ENCODE results near the gene TNFRSF11A. TPM values are rescaled to one million over a fixed set of nuclear protein-coding genes. Genes with fewer than 3 reads are reported as not detected.

Gene TNFRSF11A
- total RNA-seq, 1 experiment from 2014 or later: 6.3 TPM

DNA sequence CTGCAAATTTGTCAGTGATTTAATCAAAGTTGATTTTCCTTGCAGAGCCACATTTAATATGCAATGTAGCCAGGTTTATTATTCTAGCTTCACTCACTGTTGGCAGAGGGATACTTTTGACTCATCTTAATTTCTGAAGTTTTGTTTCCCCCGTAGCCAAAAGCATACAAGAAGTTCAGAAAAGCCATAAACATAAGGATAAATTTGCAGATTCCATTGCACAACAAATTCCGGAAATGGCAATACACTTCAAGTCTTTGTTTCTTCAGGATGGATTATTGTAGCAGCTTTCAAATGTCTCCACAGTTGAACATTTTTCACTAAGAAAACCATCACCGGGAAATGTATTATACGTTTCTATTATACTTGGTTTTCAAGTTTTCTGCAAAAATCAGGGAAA is 109.7 kb downstream of the TNFRSF11A start:
- Histone ChIP-seq H3K4me3 (no peak overlapping the region), H3K36me3 (ENCODE audit: low read depth) (no peaks in the 10 kb centered on the region), H3F3A (ENCODE audit: insufficient read depth, low read depth) (peaks cover 7% of the 10 kb centered on the region; the same call in 1 of the 2 replicates), H3K9me3 (ENCODE audit: insufficient read depth, low read depth) (no peaks in the 10 kb centered on the region), H3K4me2 (no peak overlapping the region), H3K9me2 (ENCODE audit: insufficient read depth) (no peaks in the 10 kb centered on the region), H4K20me1 (ENCODE audit: insufficient read depth) (no peaks in the 10 kb centered on the region), H3K27me3 (ENCODE audit: insufficient read depth, low read depth) (no peaks in the 10 kb centered on the region), H3K79me2 (ENCODE audit: low read depth) (no peaks in the 10 kb centered on the region), H3K27ac (no peak overlapping the region), H3K4me1 (replicated peaks; ENCODE audit: insufficient read depth) (peaks cover 28% of the 10 kb centered on the region), H2AFZ (no peak overlapping the region)
- intact Hi-C loops (cut with micrococcal nuclease; ENCODE audit: unreplicated experiment): no loop called here
- DNase-seq: no peak
- TF ChIP-seq, protein P1, sequence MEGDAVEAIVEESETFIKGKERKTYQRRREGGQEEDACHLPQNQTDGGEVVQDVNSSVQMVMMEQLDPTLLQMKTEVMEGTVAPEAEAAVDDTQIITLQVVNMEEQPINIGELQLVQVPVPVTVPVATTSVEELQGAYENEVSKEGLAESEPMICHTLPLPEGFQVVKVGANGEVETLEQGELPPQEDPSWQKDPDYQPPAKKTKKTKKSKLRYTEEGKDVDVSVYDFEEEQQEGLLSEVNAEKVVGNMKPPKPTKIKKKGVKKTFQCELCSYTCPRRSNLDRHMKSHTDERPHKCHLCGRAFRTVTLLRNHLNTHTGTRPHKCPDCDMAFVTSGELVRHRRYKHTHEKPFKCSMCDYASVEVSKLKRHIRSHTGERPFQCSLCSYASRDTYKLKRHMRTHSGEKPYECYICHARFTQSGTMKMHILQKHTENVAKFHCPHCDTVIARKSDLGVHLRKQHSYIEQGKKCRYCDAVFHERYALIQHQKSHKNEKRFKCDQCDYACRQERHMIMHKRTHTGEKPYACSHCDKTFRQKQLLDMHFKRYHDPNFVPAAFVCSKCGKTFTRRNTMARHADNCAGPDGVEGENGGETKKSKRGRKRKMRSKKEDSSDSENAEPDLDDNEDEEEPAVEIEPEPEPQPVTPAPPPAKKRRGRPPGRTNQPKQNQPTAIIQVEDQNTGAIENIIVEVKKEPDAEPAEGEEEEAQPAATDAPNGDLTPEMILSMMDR (conservative IDR thresholded peaks at IDR 0.05): no peak
- TF ChIP-seq EZH2 (IDR thresholded peaks at IDR 0.05; ENCODE audit: low read depth): no peak
- ChIA-PET CTCF (no interaction called here), POLR2A (ENCODE audit: unreplicated experiment) (no interaction called here)
- BruUV-seq (replicated peaks): no TSS peak

DNA sequence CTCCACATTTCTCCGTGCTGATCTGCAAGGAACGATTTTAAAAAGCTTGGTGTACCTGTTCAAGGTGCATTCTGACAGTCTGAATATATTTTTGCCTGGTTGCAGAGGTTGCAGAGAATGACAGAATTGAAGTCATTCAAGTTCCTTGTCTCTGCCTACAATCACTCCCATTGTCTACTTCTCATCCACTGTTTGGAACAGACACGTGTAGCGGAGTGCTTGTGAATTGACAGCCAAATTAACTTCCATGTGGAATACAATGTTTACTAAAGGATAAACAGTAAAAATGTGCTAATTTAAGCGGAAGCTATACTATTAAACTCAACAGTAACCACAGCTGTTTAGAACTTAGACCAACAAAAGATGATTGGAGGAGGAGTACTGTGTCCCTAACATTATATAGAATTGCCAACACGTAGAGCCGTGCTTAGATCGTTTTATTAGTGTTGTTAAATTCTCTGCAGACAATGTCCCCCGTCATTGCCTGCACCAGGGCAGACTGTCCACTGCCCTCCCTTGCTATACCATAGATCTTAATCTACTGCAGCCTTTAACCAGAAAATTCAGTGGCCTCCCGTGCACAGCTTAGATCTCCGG is 110.4 kb downstream of the TNFRSF11A start:
- ChIA-PET POLR2A (ENCODE audit: unreplicated experiment) (no interaction called here), CTCF (no interaction called here)
- Histone ChIP-seq H3K4me2 (no peak overlapping the region), H3K79me2 (ENCODE audit: low read depth) (no peaks in the 10 kb centered on the region), H4K20me1 (ENCODE audit: insufficient read depth) (no peaks in the 10 kb centered on the region), H3F3A (ENCODE audit: insufficient read depth, low read depth) (peaks cover 7% of the 10 kb centered on the region; the same call in 1 of the 2 replicates), H2AFZ (no peak overlapping the region), H3K36me3 (ENCODE audit: low read depth) (no peaks in the 10 kb centered on the region), H3K4me1 (replicated peaks; ENCODE audit: insufficient read depth) (peaks cover 28% of the 10 kb centered on the region), H3K27ac (no peak overlapping the region), H3K9me3 (ENCODE audit: insufficient read depth, low read depth) (no peaks in the 10 kb centered on the region), H3K9me2 (ENCODE audit: insufficient read depth) (no peaks in the 10 kb centered on the region), H3K27me3 (ENCODE audit: insufficient read depth, low read depth) (no peaks in the 10 kb centered on the region), H3K4me3 (no peak overlapping the region)
- no TSS peak for BruUV-seq (replicated peaks)
- intact Hi-C loops (cut with micrococcal nuclease; ENCODE audit: unreplicated experiment): no loop called here
- DNase-seq: no peak
- TF ChIP-seq, protein P1 (conservative IDR thresholded peaks at IDR 0.05): no peak
- no peak for TF ChIP-seq EZH2 (IDR thresholded peaks at IDR 0.05; ENCODE audit: low read depth)

DNA sequence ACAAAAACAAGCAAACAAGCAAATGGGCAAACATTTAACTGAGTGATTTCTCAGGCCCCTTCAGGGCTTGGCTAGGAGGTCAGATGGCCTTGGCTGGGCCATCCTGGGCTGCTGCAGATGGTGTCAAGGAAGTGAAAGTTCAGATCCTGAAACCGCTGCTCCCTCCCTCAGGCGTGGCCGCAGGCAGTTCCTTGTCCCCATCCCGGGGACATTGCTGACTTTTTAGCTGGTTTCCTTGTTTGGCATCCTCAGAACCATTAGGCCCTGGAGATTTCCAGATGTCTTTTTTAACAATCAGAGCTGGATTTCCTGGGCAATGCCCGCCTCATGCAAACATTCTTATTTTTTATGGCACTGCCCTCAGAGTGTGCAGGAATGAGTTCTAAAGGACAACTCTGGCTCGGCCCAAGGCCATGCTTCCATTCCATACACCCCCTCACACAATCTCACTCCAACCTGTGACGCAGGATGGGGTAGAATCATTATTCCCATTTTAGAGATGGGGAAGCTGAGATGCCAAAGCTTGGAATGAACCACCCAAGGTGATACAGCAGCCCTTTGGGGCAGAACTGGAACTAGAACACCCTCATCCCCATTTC is 111.6 kb downstream of the TNFRSF11A start:
- intact Hi-C loops (cut with micrococcal nuclease; ENCODE audit: unreplicated experiment): no loop called here
- BruUV-seq (replicated peaks): no TSS peak
- H3K36me3 ChIP-seq (ENCODE audit: low read depth): no peaks in the 10 kb centered on the region
- H3F3A ChIP-seq (ENCODE audit: insufficient read depth, low read depth): peaks cover 7% of the 10 kb centered on the region; the same call in 1 of the 2 replicates
- H3K27ac ChIP-seq: no peak overlapping the region
- no peak for DNase-seq
- H3K9me3 ChIP-seq (ENCODE audit: insufficient read depth, low read depth): no peaks in the 10 kb centered on the region
- ChIA-PET CTCF (interaction anchor here (1.0 kb wide), 1 partner anchor 16 kb away, joined by 3 read pairs; no protein-coding TSS in a partner anchor), POLR2A (ENCODE audit: unreplicated experiment) (no interaction called here)
- no peaks in the 10 kb centered on the region for H3K79me2 ChIP-seq (ENCODE audit: low read depth)
- peak overlapping the region; percentile 8; the same call in 1 of the 2 replicates for H3K4me2 ChIP-seq
- no peaks in the 10 kb centered on the region for H3K27me3 ChIP-seq (ENCODE audit: insufficient read depth, low read depth)
- H3K4me1 ChIP-seq (replicated peaks; ENCODE audit: insufficient read depth): peaks cover 28% of the 10 kb centered on the region
- no peaks in the 10 kb centered on the region for H4K20me1 ChIP-seq (ENCODE audit: insufficient read depth)
- no peak overlapping the region for H3K4me3 ChIP-seq
- TF ChIP-seq, protein P1 (conservative IDR thresholded peaks at IDR 0.05): no peak
- TF ChIP-seq EZH2 (IDR thresholded peaks at IDR 0.05; ENCODE audit: low read depth): no peak
- no peak overlapping the region for H2AFZ ChIP-seq
- H3K9me2 ChIP-seq (ENCODE audit: insufficient read depth): no peaks in the 10 kb centered on the region
